HG02884 (cell line): Measurements from ENCODE around the gene ZNF385B.

Source experiments
- ATAC-seq: cut with Tn5 transposase; IDR thresholded peaks from one replicate; pipeline ENCODE4 v1.9.1; 2021; ENCODE audit warnings: mild to moderate bottlenecking, moderate library complexity; ENCODE audit not compliant: unreplicated experiment

ZNF385B gene

DNA sequence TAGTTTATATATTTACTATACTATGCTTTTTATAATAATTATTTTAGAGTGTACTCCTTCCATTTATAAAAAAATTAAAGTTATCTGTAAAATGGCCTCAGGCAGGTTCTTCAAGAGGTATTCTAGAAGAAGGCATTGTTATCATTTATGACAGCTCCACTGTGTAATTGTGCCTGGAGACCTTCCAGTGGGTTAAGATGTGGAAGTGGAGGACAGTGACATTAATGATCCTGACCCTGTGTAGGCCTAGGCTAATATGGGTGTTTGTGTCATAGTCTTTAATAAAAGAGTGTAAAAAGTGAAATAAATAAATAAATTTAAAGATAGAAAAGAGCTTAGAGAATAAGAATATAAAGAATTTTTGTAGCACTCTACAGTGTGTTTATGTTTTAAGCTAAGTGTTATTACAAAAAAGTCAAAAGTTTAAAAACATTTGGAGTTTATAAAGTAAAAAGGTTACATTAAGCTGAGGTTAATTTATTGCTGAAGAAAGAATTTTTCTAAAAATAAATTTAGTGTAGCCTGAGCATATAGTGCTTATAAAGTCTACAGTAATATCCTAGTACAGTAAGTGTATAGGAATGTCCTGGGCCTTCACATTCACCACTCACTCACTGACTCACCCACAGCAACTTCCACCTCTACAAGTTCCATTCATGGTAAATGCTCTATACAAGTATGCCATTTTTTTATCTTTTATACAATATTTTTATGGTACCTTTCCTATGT lies 406.8 kb downstream of the ZNF385B start:
- ATAC-seq: no peak

- ATAC-seq: peak; percentile 92
Measured at GRCh38 chr2:179449010-179449409, 412.4 kb downstream of the ZNF385B start.

GRCh38 chr2:179447839-179448447 lies 413.5 kb downstream of the ZNF385B start:
- no peak for ATAC-seq

DNA sequence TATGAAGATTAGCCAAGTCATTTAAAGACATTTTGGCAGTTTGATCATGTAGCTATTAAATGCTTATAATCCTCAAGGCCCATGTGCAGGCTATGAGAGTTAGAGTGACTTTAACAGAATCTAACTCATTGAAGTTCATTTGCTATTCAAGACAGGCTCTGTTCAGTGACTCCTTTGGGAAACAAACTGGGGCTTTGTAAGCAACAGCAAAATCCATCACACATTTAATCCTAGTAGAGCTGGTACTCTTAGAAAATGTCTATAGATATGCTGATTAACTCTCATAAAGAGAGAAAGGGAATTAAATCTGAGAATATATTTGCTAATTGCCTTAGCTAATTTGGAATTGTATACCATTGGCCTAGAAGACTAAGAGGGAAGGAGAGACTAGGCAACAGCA lies 414.0 kb downstream of the ZNF385B start:
- no peak for ATAC-seq

GRCh38 chr2:179446476-179447141 lies 414.8 kb downstream of the ZNF385B start:
- no peak for ATAC-seq

DNA sequence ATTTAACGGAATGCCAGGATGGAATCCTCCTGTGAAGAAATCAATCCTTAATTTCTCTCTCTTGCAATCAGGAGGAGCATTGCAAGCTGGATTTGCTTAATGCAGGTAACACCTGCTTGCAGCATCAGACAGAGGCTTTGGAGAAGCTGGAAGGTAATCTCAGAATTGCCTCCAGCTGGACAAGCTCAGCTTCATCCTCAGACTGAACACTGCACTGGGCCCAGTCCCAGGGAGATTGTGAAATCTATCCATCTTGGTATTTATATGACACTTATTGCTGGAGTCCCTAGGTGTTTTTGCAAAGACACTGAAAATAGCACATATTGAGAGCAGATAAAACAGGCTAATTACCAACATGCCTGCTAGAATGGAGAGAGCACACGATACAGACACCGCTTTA lies 417.4 kb downstream of the ZNF385B start:
- ATAC-seq: no peak

DNA sequence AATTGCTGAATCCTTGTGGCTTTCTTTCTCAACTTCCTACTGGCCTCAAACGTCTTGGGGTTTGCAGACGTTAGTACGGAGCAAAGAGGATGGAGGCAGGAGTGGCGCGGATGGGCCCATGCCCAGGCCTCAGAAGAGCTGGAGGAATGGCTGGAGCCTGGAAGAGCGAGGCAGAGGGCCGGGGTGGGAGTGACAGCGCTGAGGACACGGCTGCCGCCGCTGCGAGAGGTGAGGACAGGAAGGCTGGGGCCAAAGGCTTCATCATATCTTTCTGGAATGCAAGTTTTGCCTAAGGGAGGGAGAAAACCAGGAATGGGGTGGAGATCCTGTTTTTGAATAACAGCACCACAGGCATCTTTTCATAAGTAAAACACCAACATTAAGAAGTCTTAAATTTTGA lies 418.2 kb downstream of the ZNF385B start:
- ATAC-seq: no peak

GRCh38 chr2:179442206-179442605 lies 419.2 kb downstream of the ZNF385B start:
- no peak for ATAC-seq

- no peak for ATAC-seq
Measured at GRCh38 chr2:179441551-179441950, 419.9 kb downstream of the ZNF385B start.

- ATAC-seq: no peak
Measured at GRCh38 chr2:179440642-179441251, 420.7 kb downstream of the ZNF385B start.

DNA sequence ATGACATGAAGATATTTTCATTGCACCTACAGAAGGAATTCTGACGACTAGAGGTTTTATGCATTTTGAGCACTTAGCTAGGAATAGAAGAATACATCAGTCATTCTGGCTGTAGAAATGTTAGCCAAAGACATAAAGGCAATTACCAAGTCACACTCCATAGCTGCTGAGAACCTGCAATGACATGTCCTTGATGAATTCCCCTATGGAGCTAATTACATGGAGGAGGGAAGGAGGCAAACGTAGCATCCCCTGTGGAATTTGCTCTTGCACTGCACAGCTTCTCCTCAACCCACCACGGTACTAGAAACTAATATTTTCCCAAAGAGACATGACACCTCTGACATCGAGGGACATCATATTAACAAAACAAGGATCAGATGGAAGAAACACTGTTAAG lies 422.8 kb downstream of the ZNF385B start:
- ATAC-seq: no peak

GRCh38 chr2:179437430-179437829 lies 424.0 kb downstream of the ZNF385B start:
- ATAC-seq: no peak

DNA sequence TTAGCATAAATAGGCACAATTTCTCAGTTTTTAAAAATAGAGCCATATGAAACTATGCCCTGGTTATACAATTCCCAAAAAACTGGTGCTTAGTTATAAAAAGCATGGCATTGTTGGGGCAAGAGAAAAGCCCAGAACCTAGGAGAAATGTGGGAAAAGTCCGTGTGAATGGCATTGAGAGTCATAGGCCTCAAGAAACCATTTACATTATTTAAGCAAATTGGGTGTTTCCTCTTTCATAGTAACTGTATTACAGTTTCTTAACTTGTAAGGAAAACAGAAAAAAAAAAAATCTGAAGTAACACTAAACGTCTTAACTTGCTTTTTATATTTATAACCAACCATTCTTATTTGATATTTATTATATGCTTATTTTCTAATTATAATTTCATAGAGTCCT lies 425.8 kb downstream of the ZNF385B start:
- ATAC-seq: no peak

DNA sequence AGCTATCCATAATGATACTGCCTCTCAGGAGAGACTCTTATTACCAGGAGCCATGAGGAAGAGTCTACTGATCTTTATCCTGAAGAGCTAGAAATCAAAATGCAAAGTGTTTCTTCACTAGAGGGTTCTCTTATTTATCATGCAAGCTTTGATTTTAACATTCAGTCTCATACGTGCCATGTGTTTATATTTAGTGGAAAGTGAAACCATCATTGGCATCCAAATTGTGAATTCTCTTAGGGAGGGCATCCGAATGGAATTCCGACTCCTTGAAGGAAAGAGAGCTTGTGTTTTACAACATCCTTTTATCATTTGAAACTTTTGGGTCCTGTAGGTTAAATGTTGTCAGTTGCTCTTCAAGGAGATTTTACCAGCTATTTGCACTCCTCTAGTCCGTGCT lies 426.4 kb downstream of the ZNF385B start:
- no peak for ATAC-seq

DNA sequence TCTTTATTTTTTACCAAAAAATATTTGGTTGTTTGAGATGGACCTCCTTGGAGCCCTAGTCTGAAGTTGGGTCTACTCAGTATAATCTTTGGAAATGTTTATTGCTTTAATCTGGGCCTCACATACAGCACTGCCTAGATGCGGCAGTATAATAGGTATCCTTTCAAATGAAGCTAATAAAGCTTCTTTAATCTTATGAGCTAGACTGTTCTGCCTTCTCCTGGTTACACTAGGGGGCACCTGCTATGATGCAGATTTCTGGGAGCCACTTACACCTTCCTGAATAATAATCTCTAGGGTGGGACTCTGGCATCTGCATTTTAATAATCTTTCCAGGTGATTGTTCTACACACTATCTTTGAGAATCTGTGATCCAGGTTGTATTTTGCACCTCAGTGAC lies 427.1 kb downstream of the ZNF385B start:
- ATAC-seq: no peak

GRCh38 chr2:179432751-179433150 lies 428.7 kb downstream of the ZNF385B start:
- ATAC-seq: no peak

DNA sequence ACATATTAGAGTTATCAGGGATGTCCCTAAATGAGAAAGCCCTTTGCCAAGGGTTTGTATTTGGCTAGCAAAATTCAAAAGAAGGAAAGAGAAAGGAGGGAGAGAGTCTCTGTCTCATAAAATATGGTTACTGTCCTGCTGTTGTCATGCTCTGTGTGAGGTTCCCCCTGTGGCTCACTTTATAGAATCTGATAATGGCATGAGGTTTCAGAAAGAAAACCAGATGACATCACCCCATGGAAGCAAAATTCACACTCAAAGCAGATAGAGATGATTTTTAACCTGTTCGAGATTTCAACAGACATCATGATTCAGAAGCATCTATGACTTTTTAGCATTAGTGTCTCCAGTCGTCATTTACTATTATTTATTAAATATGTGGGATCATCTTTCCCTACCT lies 431.8 kb downstream of the ZNF385B start:
- no peak for ATAC-seq

GRCh38 chr2:179429060-179429471 lies 432.3 kb downstream of the ZNF385B start:
- ATAC-seq: no peak

GRCh38 chr2:179428649-179429048 lies 432.8 kb downstream of the ZNF385B start:
- ATAC-seq: no peak

GRCh38 chr2:179427065-179427464 lies 434.3 kb downstream of the ZNF385B start:
- no peak for ATAC-seq

GRCh38 chr2:179424571-179424970 lies 436.8 kb downstream of the ZNF385B start:
- peak; percentile 39 for ATAC-seq
